ENCODE results near the gene LYRM7.
"Not testable (repeated sequence)": the region's sequence is repeated elsewhere in the genome, so short reads cannot be mapped to it uniquely, and the experiment has no call there.

Gene LYRM7

GRCh38 chr5:131170540-131171275, at the start of gene LYRM7:
LYRM7 (plus strand) TSS chr5:131170944; CDS start chr5:131171021, 77 bp downstream.
- H3K27ac ChIP-seq (ENCODE audit: low read length), result peak within 1 kb of the TSS; percentile 68
- no peaks in the 10 kb centered on the region for H3K9me3 ChIP-seq (ENCODE audit: insufficient read depth, low read depth, low read length)
- no peaks in the 10 kb centered on the region for H3K36me3 ChIP-seq (ENCODE audit: insufficient read depth, low read depth, low read length)
- H3K27me3 ChIP-seq (ENCODE audit: insufficient read depth, low read length), result no peaks in the 10 kb centered on the region
- H3K9ac ChIP-seq (ENCODE audit: low read depth, low read length), result peak within 1 kb of the TSS; percentile 97
- peak within 1 kb of the TSS; percentile 94 for H3K4me3 ChIP-seq (ENCODE audit: low read length)
- peaks cover 4% of the 10 kb centered on the region; the same call in 1 of the 2 replicates for H3K4me1 ChIP-seq (ENCODE audit: insufficient read depth, low read length)

- H3K9me3 ChIP-seq (ENCODE audit: insufficient read depth, low read depth, low read length), result peaks cover 20% of the 10 kb centered on the region
- H3K27me3 ChIP-seq (ENCODE audit: insufficient read depth, low read length); H3K4me1 ChIP-seq (ENCODE audit: insufficient read depth, low read length); H3K4me3 ChIP-seq (ENCODE audit: low read length); H3K27ac ChIP-seq (ENCODE audit: low read length); H3K36me3 ChIP-seq (ENCODE audit: insufficient read depth, low read depth, low read length); H3K9ac ChIP-seq (ENCODE audit: low read depth, low read length): not testable (repeated sequence)
Observed at GRCh38 chr5:131127244-131127643, 43.5 kb upstream of the LYRM7 start.

GRCh38 chr5:131129306-131129705, 41.4 kb upstream of the LYRM7 start:
- H3K27ac ChIP-seq (ENCODE audit: low read length), result no peak overlapping the region
- H3K4me1 ChIP-seq (ENCODE audit: insufficient read depth, low read length), result no peaks in the 10 kb centered on the region
- H3K4me3 ChIP-seq (ENCODE audit: low read length), result no peak overlapping the region
- H3K27me3 ChIP-seq (ENCODE audit: insufficient read depth, low read length), result no peaks in the 10 kb centered on the region
- H3K9me3 ChIP-seq (ENCODE audit: insufficient read depth, low read depth, low read length), result peaks cover 10% of the 10 kb centered on the region
- no peaks in the 10 kb centered on the region for H3K36me3 ChIP-seq (ENCODE audit: insufficient read depth, low read depth, low read length)
- H3K9ac ChIP-seq (ENCODE audit: low read depth, low read length), result no peak overlapping the region

- H3K9me3 ChIP-seq (ENCODE audit: insufficient read depth, low read depth, low read length); H3K27ac ChIP-seq (ENCODE audit: low read length); H3K27me3 ChIP-seq (ENCODE audit: insufficient read depth, low read length); H3K9ac ChIP-seq (ENCODE audit: low read depth, low read length); H3K4me3 ChIP-seq (ENCODE audit: low read length); H3K36me3 ChIP-seq (ENCODE audit: insufficient read depth, low read depth, low read length); H3K4me1 ChIP-seq (ENCODE audit: insufficient read depth, low read length): not testable (repeated sequence)
Observed at GRCh38 chr5:131133091-131133490, 37.7 kb upstream of the LYRM7 start.

- not testable (repeated sequence) for H3K4me1 ChIP-seq (ENCODE audit: insufficient read depth, low read length); H3K27ac ChIP-seq (ENCODE audit: low read length); H3K36me3 ChIP-seq (ENCODE audit: insufficient read depth, low read depth, low read length); H3K9me3 ChIP-seq (ENCODE audit: insufficient read depth, low read depth, low read length); H3K9ac ChIP-seq (ENCODE audit: low read depth, low read length); H3K4me3 ChIP-seq (ENCODE audit: low read length); H3K27me3 ChIP-seq (ENCODE audit: insufficient read depth, low read length)
Observed at GRCh38 chr5:131138406-131138805, 32.3 kb upstream of the LYRM7 start.

GRCh38 chr5:131139321-131139720, 31.4 kb upstream of the LYRM7 start:
- no peaks in the 10 kb centered on the region for H3K27me3 ChIP-seq (ENCODE audit: insufficient read depth, low read length)
- no peaks in the 10 kb centered on the region for H3K36me3 ChIP-seq (ENCODE audit: insufficient read depth, low read depth, low read length)
- no peak overlapping the region for H3K4me3 ChIP-seq (ENCODE audit: low read length)

GRCh38 chr5:131142970-131143617, 27.6 kb upstream of the LYRM7 start:
- no peak overlapping the region for H3K27ac ChIP-seq (ENCODE audit: low read length)
- no peak overlapping the region for H3K4me3 ChIP-seq (ENCODE audit: low read length)
- peaks cover 4% of the 10 kb centered on the region for H3K9me3 ChIP-seq (ENCODE audit: insufficient read depth, low read depth, low read length)
- no peaks in the 10 kb centered on the region for H3K4me1 ChIP-seq (ENCODE audit: insufficient read depth, low read length)
- no peak overlapping the region for H3K9ac ChIP-seq (ENCODE audit: low read depth, low read length)
- no peaks in the 10 kb centered on the region for H3K36me3 ChIP-seq (ENCODE audit: insufficient read depth, low read depth, low read length)
- H3K27me3 ChIP-seq (ENCODE audit: insufficient read depth, low read length), result no peaks in the 10 kb centered on the region

More at GRCh38 chr5:131139321-131139720, 31.4 kb upstream of the LYRM7 start:
- Histone ChIP-seq H3K4me1 (ENCODE audit: insufficient read depth, low read length) (no peaks in the 10 kb centered on the region), H3K9ac (ENCODE audit: low read depth, low read length) (no peak overlapping the region), H3K27ac (ENCODE audit: low read length) (no peak overlapping the region), H3K9me3 (ENCODE audit: insufficient read depth, low read depth, low read length) (peaks cover 4% of the 10 kb centered on the region)

GRCh38 chr5:131147258-131147657, 23.5 kb upstream of the LYRM7 start:
- H3K4me3 ChIP-seq (ENCODE audit: low read length), result no peak overlapping the region
- no peaks in the 10 kb centered on the region for H3K9me3 ChIP-seq (ENCODE audit: insufficient read depth, low read depth, low read length)
- no peak overlapping the region for H3K27ac ChIP-seq (ENCODE audit: low read length)
- H3K9ac ChIP-seq (ENCODE audit: low read depth, low read length), result no peak overlapping the region
- no peaks in the 10 kb centered on the region for H3K36me3 ChIP-seq (ENCODE audit: insufficient read depth, low read depth, low read length)
- no peaks in the 10 kb centered on the region for H3K4me1 ChIP-seq (ENCODE audit: insufficient read depth, low read length)
- no peaks in the 10 kb centered on the region for H3K27me3 ChIP-seq (ENCODE audit: insufficient read depth, low read length)

GRCh38 chr5:131148835-131149234, 21.9 kb upstream of the LYRM7 start:
- Histone ChIP-seq H3K27me3 (ENCODE audit: insufficient read depth, low read length) (no peaks in the 10 kb centered on the region), H3K4me3 (ENCODE audit: low read length) (no peak overlapping the region), H3K27ac (ENCODE audit: low read length) (no peak overlapping the region), H3K36me3 (ENCODE audit: insufficient read depth, low read depth, low read length) (no peaks in the 10 kb centered on the region), H3K9me3 (ENCODE audit: insufficient read depth, low read depth, low read length) (no peaks in the 10 kb centered on the region), H3K4me1 (ENCODE audit: insufficient read depth, low read length) (no peaks in the 10 kb centered on the region), H3K9ac (ENCODE audit: low read depth, low read length) (no peak overlapping the region)

- Histone ChIP-seq H3K27me3 (ENCODE audit: insufficient read depth, low read length) (no peaks in the 10 kb centered on the region), H3K9ac (ENCODE audit: low read depth, low read length) (no peak overlapping the region), H3K36me3 (ENCODE audit: insufficient read depth, low read depth, low read length) (no peaks in the 10 kb centered on the region), H3K27ac (ENCODE audit: low read length) (no peak overlapping the region), H3K4me1 (ENCODE audit: insufficient read depth, low read length) (no peaks in the 10 kb centered on the region), H3K9me3 (ENCODE audit: insufficient read depth, low read depth, low read length) (no peaks in the 10 kb centered on the region), H3K4me3 (ENCODE audit: low read length) (no peak overlapping the region)
Observed at GRCh38 chr5:131150408-131150807, 20.3 kb upstream of the LYRM7 start.

- Histone ChIP-seq H3K9ac (ENCODE audit: low read depth, low read length) (no peak overlapping the region), H3K27ac (ENCODE audit: low read length) (no peak overlapping the region), H3K4me3 (ENCODE audit: low read length) (no peak overlapping the region), H3K9me3 (ENCODE audit: insufficient read depth, low read depth, low read length) (no peaks in the 10 kb centered on the region), H3K27me3 (ENCODE audit: insufficient read depth, low read length) (no peaks in the 10 kb centered on the region), H3K4me1 (ENCODE audit: insufficient read depth, low read length) (no peaks in the 10 kb centered on the region), H3K36me3 (ENCODE audit: insufficient read depth, low read depth, low read length) (no peaks in the 10 kb centered on the region)
Observed at GRCh38 chr5:131151216-131151615, 19.5 kb upstream of the LYRM7 start.

- no peaks in the 10 kb centered on the region for H3K27me3 ChIP-seq (ENCODE audit: insufficient read depth, low read length)
- no peaks in the 10 kb centered on the region for H3K9me3 ChIP-seq (ENCODE audit: insufficient read depth, low read depth, low read length)
- H3K4me1 ChIP-seq (ENCODE audit: insufficient read depth, low read length), result no peaks in the 10 kb centered on the region
Observed at GRCh38 chr5:131156385-131156784, 14.4 kb upstream of the LYRM7 start.

More at GRCh38 chr5:131156385-131156784, 14.4 kb upstream of the LYRM7 start:
- Histone ChIP-seq H3K9ac (ENCODE audit: low read depth, low read length) (no peak overlapping the region), H3K27ac (ENCODE audit: low read length) (no peak overlapping the region), H3K36me3 (ENCODE audit: insufficient read depth, low read depth, low read length) (peaks cover 35% of the 10 kb centered on the region), H3K4me3 (ENCODE audit: low read length) (no peak overlapping the region)
